GM18505 (cell line): ENCODE measurements around the gene TP53BP1.

Source experiments
- ATAC-seq: cut with Tn5 transposase; IDR thresholded peaks from one replicate; pipeline ENCODE4 v1.9.1; 2021; ENCODE audit not compliant: unreplicated experiment
- POLR2A ChIP-seq: IDR thresholded peaks from 4 replicates; pipeline ENCODE4 v1.6.1; 2011; ENCODE audit warnings: borderline replicate concordance; ENCODE audit not compliant: insufficient read depth, insufficient read length; ENCODE audit errors: extremely low read depth

Gene TP53BP1

DNA sequence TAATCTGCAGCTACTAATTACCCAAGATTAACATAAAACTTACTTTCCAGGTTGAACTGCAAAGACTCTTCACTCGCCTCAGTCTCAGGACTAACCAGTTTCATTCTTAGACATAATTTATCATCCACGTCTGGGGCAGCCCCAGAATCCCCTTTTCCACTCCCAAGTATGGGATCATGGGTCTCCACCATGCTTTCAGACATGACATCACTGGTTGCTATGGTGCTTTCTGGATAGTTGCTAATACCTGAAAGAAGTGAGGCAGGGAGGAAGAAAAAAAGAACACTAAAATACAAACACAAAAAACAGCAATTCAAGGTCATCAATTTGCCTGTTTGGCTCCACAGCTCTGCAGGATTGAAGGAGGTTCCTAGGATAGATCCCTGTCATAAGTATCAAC lies 46.6 kb downstream of the TP53BP1 start:
- ATAC-seq: no peak
- no peak for TF ChIP-seq POLR2A

DNA sequence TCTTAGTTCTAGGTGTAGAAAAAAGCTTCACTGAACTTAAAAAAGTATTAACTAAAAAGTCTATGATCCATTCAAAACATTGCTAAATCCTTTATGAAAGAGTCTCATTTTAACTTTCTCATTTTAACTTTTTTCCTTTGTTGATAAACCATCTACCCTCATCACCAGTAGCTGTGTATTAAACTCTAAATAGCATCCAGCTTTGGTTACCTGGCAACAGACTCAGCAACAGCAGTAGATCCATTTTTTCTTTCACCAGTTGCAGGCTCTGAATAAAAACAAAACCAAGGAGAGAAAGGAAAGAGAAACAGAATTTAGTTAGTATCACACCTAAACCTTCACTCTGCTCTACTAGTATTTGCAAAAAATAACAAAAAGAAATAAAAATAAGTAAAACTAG lies 51.6 kb downstream of the TP53BP1 start:
- no peak for TF ChIP-seq POLR2A
- ATAC-seq: no peak

GRCh38 chr15:43440721-43441281 lies 52.2 kb downstream of the TP53BP1 start:
- no peak for ATAC-seq
- TF ChIP-seq POLR2A: no peak

DNA sequence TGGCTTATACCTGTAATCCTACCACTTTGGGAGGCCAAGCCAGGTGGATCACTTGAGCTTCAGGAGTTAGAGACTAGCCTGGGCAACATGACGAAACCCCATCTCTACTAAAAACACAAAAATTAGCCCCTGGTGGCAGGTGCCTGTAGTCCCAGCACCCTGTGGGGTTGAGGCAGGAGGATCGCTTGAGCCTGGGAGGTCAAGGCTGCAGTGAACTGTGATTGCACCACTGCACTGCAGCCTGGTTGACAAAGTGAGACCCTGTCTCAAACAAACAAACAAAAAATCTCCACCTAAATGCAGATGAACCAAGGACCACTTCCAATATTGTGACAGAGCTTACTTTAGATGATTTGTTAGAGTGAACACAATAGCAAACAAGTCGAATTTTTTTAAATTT lies 53.7 kb downstream of the TP53BP1 start:
- ATAC-seq: no peak
- TF ChIP-seq POLR2A: no peak

DNA sequence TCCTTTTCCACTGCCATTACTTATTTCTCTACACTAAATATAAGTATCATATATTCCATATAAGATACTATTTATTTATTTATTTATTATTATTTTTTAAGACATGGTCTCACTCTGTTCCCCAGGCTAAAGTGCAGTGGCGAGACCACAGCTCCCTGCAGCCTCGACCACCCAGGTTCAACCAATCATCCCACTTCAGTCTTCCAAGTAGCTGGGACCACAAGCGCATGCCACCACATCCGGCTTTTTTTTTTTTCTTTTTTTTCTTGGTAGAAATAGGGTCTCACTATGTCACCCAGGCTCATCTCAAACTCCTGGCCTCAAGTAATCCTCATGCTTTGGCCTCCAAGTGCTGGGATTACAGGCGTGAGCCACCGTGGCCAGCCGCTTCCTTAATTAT lies 56.6 kb downstream of the TP53BP1 start:
- TF ChIP-seq POLR2A: no peak
- ATAC-seq: no peak

- ATAC-seq: no peak
- no peak for TF ChIP-seq POLR2A
Measured at GRCh38 chr15:43434446-43434845, 58.5 kb downstream of the TP53BP1 start.

DNA sequence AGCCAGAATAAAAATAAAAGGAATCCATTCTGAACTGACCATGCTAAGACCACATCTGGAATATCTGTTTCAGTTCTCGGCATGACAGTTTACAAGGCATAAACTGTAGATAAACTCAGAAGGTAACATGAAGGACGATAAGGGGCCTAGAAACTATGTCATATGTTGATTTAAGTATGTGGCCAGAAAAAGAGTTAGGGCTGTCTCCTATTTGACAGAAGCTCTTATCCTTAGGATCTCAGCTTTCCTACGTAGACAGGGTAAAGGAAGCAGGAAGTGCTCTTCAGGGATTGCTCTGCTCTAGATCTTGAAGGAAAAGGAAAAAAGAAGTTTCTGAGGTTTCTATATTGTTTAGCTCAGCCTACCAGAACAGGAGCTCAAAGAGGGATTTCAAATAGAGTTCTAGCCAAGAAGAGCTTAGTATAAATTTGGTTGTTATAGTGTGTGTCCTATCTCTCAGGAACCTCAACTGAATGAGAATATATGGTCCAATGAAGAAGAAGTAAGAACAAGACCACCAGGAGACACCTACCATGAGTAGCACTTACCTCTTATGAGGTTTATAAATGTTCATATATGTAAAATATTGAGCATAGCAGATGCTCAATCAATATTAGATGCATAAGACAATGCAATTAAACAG lies 59.2 kb downstream of the TP53BP1 start:
- no peak for TF ChIP-seq POLR2A
- ATAC-seq: no peak

DNA sequence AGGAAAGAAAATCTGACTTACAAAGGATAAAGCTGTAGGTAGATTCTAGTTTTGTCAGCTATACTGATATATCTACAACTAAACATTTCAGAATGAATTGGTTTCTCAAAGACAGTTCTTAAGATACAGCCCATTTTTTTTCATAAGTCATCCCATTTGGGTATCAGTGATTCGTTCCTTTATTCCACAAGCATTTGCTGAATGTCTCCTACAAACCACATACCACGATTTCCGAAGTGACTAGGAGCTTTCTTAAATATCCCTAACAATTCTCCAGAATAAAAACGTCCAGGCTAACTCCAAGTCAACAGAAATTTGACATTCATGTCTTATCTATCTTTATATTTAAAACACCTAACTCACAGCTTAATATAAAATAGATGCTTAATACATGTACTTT lies 59.8 kb downstream of the TP53BP1 start:
- no peak for ATAC-seq
- no peak for TF ChIP-seq POLR2A

DNA sequence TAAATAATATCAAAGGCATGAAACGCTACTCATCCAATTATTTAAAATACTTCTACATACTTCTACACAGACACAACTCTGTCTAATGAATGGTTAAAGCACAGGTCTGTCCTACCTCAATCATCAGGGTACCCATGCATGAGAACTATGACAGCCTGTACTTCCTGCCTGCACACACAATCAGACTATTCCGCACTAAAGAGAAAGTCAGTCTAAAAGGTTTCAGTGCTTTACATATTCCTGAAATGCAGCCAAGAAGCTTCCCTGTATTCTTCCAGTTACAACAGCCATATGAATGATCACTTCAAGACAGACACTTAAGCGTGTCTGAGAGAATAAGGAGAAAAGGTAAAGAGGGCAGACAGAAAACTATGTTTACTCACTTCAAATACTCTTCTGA lies 63.3 kb downstream of the TP53BP1 start:
- no peak for ATAC-seq
- TF ChIP-seq POLR2A: no peak

GRCh38 chr15:43423793-43424192 lies 69.2 kb downstream of the TP53BP1 start:
- no peak for TF ChIP-seq POLR2A
- no peak for ATAC-seq

DNA sequence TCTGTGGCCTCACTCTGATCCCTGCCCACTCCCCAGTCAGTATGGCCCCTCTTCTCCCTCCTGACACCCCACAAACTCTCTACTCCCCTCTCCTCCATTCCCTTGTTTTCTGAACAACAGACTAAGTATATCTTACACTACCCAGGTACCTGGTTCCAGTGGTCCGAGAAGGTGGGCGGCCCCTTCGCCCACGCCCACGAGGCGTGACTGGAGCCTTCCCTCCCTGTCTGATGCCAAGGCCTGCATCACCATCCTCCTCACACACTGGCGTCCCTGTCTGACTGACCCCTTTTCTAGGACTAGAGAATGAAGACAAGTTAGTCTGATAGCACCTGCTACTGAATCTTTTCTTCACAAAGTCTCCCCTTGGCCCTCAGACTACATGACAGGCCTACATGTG lies 72.1 kb downstream of the TP53BP1 start:
- no peak for TF ChIP-seq POLR2A
- no peak for ATAC-seq

- ATAC-seq: no peak
- no peak for TF ChIP-seq POLR2A
Measured at GRCh38 chr15:43420435-43420834, 72.5 kb downstream of the TP53BP1 start.

GRCh38 chr15:43414196-43414595 lies 78.8 kb downstream of the TP53BP1 start:
- TF ChIP-seq POLR2A: no peak
- ATAC-seq: no peak

GRCh38 chr15:43412096-43412495 lies 80.9 kb downstream of the TP53BP1 start:
- no peak for TF ChIP-seq POLR2A
- no peak for ATAC-seq
